Hepatocyte (in vitro differentiated cells): ENCODE results near the gene TLR7.

Experiments used
- EZH2 ChIP-seq: fragments of 200-600 bp; sonication (generic); IDR thresholded peaks from 2 replicates; pipeline ENCODE4 v1.6.1; 2016; ENCODE audit warnings: antibody characterized with exemption, mild to moderate bottlenecking, borderline replicate concordance
- EZH2phosphoT487 ChIP-seq: fragments of 200-600 bp; sonication (generic); IDR thresholded peaks from one replicate; pipeline ENCODE4 v1.6.1; 2018; ENCODE audit warnings: antibody characterized with exemption, mild to moderate bottlenecking, low read depth, moderate library complexity; ENCODE audit not compliant: unreplicated experiment, severe bottlenecking
- TF ChIP-seq, protein P1 (sequence below): fragments of 200-600 bp; sonication (generic); IDR thresholded peaks from 2 replicates; pipeline ENCODE4 v1.5.1; 2016; ENCODE audit warnings: antibody characterized with exemption, mild to moderate bottlenecking; ENCODE audit not compliant: poor library complexity

DNA sequence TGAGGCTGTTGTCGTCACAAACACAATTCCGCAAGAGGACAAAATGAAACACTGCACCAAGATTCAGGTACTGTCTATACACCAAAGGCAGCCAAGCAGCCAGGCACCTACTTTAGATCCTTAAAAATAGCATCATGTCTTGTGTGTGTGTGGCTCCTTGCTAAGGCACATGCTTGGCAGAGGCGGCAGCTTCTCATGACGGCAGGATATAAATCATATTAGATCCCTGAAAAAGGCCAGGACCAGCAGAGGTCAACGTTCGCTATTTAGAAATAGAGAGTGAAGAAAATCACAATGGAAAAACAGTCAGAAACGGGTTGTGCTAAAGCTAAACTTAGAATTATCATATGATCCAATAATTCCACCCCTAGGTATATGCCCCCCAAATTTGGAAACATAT lies 46.1 kb upstream of the TLR7 start:
- TF ChIP-seq, protein P1, sequence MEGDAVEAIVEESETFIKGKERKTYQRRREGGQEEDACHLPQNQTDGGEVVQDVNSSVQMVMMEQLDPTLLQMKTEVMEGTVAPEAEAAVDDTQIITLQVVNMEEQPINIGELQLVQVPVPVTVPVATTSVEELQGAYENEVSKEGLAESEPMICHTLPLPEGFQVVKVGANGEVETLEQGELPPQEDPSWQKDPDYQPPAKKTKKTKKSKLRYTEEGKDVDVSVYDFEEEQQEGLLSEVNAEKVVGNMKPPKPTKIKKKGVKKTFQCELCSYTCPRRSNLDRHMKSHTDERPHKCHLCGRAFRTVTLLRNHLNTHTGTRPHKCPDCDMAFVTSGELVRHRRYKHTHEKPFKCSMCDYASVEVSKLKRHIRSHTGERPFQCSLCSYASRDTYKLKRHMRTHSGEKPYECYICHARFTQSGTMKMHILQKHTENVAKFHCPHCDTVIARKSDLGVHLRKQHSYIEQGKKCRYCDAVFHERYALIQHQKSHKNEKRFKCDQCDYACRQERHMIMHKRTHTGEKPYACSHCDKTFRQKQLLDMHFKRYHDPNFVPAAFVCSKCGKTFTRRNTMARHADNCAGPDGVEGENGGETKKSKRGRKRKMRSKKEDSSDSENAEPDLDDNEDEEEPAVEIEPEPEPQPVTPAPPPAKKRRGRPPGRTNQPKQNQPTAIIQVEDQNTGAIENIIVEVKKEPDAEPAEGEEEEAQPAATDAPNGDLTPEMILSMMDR, result no peak
- TF ChIP-seq EZH2 (no peak), EZH2phosphoT487 (no peak)
